RWPE2 (cell line): Measurements from ENCODE around the gene ALPK1.
A peak's percentile ranks its signal among the peaks of the same experiment; 100 is the strongest.

Experiments
- ATAC-seq: fragments of 200-7000 bp; cut with Tn5 transposase; 3 replicates; pipeline ENCODE4 v1.9.1; 2021; ENCODE audit warnings: low read depth
- DNase-seq: peaks from one replicate; pipeline ENCODE4 v3.0.0-alpha.2; 2020; ENCODE audit warnings: low spot score
- H3K27ac ChIP-seq: fragments of 450-650 bp; 2 replicates; pipeline ENCODE4 v1.5.1; 2017; ENCODE audit warnings: mild to moderate bottlenecking; ENCODE audit not compliant: poor library complexity, severe bottlenecking
- H3K27me3 ChIP-seq: fragments of 250-450 bp; sonication (Bioruptor Pico); 2 replicates; pipeline ENCODE4 v1.5.1; 2021; ENCODE audit warnings: mild to moderate bottlenecking, moderate library complexity; ENCODE audit not compliant: insufficient read depth, poor library complexity, severe bottlenecking
- H3K36me3 ChIP-seq: fragments of 250-450 bp; sonication (Bioruptor Pico); 2 replicates; pipeline ENCODE4 v1.5.1; 2020; ENCODE audit warnings: low read depth, mild to moderate bottlenecking, moderate library complexity
- H3K4me1 ChIP-seq: fragments of 250-450 bp; sonication (Bioruptor Pico); 2 replicates; pipeline ENCODE4 v1.5.1; 2021; ENCODE audit warnings: mild to moderate bottlenecking, moderate library complexity; ENCODE audit not compliant: insufficient read depth, poor library complexity, severe bottlenecking
- H3K4me3 ChIP-seq: fragments of 250-450 bp; sonication (Bioruptor Pico); 2 replicates; pipeline ENCODE4 v1.5.1; 2021; ENCODE audit warnings: mild to moderate bottlenecking, moderate library complexity; ENCODE audit not compliant: severe bottlenecking
- H3K9me3 ChIP-seq: fragments of 250-450 bp; sonication (Bioruptor Pico); 2 replicates; pipeline ENCODE4 v1.5.1; 2021; ENCODE audit warnings: mild to moderate bottlenecking, moderate library complexity; ENCODE audit not compliant: severe bottlenecking
- TF ChIP-seq, protein P1 (sequence below): fragments of 450-650 bp; IDR thresholded peaks from one replicate; pipeline ENCODE4 v1.5.1; 2017; ENCODE audit warnings: mild to moderate bottlenecking, moderate library complexity; ENCODE audit not compliant: poor library complexity, severe bottlenecking

Gene ALPK1

DNA sequence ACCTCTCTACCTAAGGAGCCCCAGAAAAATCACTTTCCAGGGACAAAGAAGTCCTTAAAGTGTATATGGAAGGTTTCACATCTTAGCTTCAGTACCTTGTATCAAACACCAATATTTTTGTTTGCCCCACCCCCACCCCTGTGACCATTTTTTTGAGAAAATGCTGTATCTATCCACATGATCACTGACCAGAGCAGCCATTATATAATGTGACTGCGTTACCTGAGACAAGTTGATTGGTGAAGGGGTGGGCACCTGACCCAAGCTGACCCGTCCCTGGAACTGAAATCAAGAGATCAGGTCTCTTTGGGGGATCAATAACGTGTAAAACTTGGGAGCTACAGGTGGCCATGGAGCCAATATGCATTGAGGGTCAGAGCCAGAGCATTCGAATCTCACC lies 22.2 kb upstream of the ALPK1 start:
- DNase-seq (no peak), ATAC-seq (no peak)
- Histone ChIP-seq H3K4me1 (peaks cover 28% of the 10 kb centered on the region), H3K4me3 (no peak overlapping the region), H3K27ac (no peak overlapping the region), H3K27me3 (no peaks in the 10 kb centered on the region), H3K36me3 (peaks cover 18% of the 10 kb centered on the region; the same call in 1 of the 2 replicates), H3K9me3 (peaks cover 3% of the 10 kb centered on the region)
- TF ChIP-seq, protein P1, sequence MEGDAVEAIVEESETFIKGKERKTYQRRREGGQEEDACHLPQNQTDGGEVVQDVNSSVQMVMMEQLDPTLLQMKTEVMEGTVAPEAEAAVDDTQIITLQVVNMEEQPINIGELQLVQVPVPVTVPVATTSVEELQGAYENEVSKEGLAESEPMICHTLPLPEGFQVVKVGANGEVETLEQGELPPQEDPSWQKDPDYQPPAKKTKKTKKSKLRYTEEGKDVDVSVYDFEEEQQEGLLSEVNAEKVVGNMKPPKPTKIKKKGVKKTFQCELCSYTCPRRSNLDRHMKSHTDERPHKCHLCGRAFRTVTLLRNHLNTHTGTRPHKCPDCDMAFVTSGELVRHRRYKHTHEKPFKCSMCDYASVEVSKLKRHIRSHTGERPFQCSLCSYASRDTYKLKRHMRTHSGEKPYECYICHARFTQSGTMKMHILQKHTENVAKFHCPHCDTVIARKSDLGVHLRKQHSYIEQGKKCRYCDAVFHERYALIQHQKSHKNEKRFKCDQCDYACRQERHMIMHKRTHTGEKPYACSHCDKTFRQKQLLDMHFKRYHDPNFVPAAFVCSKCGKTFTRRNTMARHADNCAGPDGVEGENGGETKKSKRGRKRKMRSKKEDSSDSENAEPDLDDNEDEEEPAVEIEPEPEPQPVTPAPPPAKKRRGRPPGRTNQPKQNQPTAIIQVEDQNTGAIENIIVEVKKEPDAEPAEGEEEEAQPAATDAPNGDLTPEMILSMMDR: no peak

DNA sequence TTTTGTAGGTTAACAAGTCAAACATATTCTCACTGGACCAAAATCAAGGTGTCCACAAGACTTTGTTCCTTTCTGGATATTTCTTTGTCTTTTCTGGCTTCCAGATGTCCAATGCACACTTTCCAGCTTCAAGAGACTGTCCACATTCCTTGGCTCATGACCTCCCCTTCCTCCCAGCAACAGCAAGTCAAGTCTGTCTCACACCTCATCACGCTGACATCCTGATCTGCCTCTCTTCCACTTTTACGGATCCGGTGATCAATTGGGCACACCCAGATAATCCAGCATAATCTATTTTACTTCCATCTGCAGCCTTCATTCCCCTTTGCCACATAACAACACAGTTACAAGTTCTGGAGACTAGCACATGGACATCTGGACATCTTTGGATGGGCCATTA lies 21.1 kb upstream of the ALPK1 start:
- no peak overlapping the region for H3K4me3 ChIP-seq
- H3K36me3 ChIP-seq: peaks cover 18% of the 10 kb centered on the region; the same call in 1 of the 2 replicates
- TF ChIP-seq, protein P1: no peak
- ATAC-seq (no peak), DNase-seq (no peak)
- peaks cover 3% of the 10 kb centered on the region for H3K9me3 ChIP-seq
- H3K27ac ChIP-seq: no peak overlapping the region
- H3K4me1 ChIP-seq: peaks cover 22% of the 10 kb centered on the region
- no peaks in the 10 kb centered on the region for H3K27me3 ChIP-seq

DNA sequence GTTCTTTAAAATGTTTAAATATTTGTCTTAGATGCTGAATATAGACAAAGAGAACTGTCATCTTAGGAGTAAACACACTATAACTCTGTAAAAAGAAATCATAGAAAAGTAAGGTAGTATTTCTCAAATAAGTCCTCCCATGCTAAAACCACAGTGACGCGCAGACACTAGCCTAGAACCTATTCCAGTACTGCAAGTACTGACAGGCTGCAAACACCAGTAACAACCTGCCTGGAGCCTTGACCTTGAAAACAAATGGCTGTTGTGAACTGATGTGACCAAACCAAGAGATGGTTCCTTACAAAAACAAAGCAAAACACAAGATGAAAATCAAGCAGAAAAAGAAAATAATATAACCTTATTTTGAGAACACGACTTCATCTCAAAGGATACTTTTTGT lies 19.9 kb upstream of the ALPK1 start:
- Histone ChIP-seq H3K36me3 (peaks cover 23% of the 10 kb centered on the region), H3K27ac (no peak overlapping the region), H3K4me1 (peaks cover 22% of the 10 kb centered on the region), H3K4me3 (no peak overlapping the region), H3K27me3 (no peaks in the 10 kb centered on the region), H3K9me3 (peaks cover 3% of the 10 kb centered on the region)
- DNase-seq (no peak), ATAC-seq (peak; percentile 60)
- TF ChIP-seq, protein P1: no peak

DNA sequence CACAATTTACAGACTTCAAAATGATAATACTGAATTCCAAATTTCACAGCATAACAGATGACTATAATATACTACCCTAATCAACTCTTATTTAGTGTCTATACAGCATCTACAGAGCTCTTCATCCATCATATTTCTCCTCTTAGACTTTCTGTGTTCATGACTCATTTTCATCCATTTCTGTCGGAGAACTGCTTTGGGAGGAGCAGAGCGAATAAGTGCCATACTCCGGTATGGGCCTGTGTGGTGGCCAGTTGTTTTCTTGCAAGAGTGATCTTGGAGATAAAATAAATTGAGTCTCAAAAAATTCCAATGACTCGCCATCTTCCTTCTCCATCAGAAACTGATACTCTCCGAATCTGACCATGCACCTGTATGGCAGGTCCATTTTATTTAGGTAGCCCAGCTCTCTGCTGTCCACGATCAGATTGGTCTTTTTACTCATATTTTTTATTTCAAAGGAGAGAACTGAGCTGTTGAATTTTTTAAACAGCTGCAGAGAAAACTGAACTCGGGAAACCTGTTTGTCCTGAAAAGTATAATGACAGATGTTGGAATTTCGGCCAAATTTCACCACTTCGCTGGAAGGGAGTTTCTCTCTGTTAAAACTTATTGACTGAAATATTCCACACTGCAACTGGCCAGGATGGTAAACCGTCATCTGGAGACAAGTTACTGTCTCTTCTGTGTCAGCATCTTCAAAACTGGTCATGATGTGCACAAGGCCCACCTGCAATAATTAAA lies 19.3 kb upstream of the ALPK1 start:
- peaks cover 20% of the 10 kb centered on the region for H3K4me1 ChIP-seq
- no peaks in the 10 kb centered on the region for H3K9me3 ChIP-seq
- no peak overlapping the region for H3K27ac ChIP-seq
- TF ChIP-seq, protein P1: no peak
- H3K36me3 ChIP-seq: peaks cover 19% of the 10 kb centered on the region
- ATAC-seq (no peak), DNase-seq (no peak)
- H3K4me3 ChIP-seq: no peak overlapping the region
- H3K27me3 ChIP-seq: no peaks in the 10 kb centered on the region
